HCEC 1CT (cell line): ENCODE data around the gene MEST.
"Not testable (repeated sequence)": the region's sequence is repeated elsewhere in the genome, so short reads cannot be mapped to it uniquely, and the experiment has no call there.

Experiments
- DNase-seq: peaks from one replicate; pipeline ENCODE4 v3.0.0-alpha.2; 2017

The MEST gene

DNA sequence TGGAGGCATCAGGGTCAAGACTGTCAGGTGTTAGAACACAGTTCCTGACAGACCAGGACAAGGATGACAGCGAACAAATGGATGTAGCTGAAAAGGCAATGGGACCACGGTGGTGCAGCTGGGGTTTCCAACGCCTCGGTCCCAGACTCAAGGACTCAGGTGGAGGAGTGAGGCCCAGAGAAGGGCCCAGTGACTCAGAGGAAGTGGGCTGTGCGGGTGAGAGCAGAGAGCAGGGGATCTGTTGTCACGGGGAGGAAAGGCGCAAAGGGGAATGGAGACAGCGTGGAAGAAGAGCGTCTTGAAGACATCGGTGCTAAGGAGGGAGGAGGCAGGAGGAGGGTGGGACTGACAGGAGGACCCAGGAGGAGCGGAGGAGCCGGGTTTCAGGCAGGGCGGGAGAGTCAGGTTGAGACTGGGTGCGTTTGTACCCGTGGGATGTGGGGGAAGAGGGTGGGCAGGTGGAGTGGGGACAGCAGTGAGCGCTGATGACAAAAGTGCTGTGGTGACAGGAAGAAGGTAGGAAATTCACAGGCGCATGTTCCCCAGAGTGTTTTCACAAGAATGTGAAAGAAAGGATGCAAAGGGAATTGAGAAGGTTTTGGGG is 36.0 kb downstream of the MEST start:
- not testable (repeated sequence) for DNase-seq

DNA sequence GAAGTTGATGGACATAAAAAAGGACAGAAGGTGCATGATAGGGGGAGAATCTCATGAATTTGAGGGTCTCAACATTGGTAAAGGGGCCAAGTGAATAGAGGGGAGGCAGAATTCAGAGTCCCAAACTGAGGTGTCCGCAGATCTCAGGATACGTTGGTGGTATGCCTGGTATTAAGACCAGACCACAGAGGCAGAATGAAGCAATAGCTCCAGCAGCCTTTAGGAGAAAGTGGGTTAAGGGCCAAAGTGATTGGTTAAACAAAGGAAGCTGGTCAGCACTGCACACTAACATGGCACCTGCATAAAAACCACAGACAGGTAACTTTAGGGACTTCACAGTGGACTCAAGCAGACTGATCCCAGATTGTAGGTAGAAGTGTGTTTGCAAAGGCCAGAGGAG is 37.5 kb downstream of the MEST start:
- DNase-seq, result no peak

DNA sequence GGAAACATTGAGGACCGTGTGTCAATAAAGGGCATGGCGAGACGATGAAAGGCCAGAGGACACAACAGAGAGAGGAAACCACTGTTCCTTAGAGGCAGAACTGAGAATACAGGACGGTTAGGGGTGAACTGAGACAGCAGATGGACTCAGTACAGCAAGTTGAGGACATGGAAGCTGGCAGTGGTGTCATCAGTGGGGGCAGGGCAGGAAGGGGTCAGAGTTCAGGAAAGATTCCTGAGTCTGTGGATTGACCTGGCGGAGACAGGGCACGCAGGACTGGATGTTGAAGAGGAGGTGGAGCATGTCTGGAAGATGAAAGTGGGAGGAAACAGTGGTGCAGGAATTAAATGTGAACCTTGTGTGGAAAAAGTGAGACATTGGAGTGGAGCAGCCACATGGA is 46.0 kb downstream of the MEST start:
- DNase-seq, result not testable (repeated sequence)

DNA sequence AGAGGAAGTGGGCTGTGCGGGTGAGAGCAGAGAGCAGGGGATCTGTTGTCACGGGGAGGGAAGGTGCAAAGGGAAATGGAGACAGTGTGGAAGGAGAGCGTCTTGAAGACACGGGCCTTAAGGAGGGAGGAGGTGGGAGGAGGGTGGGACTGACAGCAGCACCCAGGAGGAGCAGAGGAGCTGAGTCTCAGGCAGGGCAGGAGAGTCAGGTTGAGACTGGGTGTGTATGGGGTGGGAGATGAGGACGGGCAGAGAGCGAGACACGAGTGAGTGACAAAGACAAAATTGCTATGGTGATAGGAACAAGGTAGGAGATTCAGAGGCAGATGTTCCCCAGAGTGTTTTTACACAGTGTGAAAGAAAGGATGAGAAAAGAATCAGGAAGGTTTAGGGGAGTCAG is 49.4 kb downstream of the MEST start:
- DNase-seq, result not testable (repeated sequence)

DNA sequence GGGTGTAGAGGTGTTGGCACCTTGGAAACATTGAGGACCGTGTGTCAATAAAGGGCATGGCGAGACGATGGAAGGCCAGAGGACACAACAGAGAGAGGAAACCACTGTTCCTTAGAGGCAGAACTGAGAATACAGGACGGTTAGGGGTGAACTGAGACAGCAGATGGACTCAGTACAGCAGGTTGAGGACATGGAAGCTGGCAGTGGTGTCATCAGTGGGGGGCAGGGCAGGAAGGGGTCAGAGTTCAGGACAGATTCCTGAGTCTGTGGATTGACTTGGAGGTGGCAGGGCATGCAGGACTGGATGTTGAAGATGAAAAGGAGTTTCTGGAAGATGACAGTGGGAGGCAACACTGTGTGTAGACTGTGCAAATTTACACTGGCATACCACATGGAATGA is 50.4 kb downstream of the MEST start:
- not testable (repeated sequence) for DNase-seq

DNA sequence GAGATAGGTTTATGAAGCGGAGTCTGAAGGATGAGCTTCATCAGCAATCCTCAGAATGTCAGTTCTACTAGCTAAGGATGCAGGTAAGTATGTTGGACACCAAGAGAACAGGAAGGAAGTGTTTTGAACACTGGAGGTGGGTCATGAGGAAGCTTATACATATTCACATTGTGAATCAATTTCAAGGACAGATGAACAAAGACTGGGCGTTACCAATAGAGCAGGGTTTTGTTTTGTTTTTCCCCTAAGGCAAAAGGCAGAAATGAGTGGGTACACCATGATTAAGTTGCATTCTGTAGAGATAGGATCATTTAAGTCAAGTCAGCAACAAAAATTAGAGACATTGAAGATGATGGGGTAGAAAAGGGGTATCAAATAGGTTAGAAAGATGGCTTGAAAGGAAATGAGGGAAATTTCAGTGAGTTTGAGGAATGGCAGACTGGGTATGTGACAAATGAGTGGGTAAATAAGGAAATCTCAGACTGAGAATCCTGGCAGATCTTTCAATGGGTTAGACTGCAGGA is 51.7 kb downstream of the MEST start:
- no peak for DNase-seq

DNA sequence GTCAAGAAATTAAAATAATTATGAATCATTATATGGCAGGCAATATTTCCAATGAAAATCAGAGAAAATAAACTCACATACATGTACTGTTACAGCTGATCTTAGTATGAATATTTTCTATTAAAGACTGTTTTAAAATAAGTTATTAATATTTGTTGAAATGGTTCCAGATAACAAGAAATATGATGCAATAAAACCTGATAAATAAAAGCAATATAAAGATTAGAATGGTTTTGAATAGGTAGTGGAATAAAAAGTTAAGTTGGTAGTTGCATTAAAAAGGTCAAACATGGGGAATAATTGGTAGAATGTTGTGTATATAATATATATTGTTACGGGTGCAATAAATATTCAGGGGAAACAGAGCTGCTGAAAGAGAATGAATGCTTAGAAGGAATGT is 52.5 kb downstream of the MEST start:
- DNase-seq, result no peak

DNA sequence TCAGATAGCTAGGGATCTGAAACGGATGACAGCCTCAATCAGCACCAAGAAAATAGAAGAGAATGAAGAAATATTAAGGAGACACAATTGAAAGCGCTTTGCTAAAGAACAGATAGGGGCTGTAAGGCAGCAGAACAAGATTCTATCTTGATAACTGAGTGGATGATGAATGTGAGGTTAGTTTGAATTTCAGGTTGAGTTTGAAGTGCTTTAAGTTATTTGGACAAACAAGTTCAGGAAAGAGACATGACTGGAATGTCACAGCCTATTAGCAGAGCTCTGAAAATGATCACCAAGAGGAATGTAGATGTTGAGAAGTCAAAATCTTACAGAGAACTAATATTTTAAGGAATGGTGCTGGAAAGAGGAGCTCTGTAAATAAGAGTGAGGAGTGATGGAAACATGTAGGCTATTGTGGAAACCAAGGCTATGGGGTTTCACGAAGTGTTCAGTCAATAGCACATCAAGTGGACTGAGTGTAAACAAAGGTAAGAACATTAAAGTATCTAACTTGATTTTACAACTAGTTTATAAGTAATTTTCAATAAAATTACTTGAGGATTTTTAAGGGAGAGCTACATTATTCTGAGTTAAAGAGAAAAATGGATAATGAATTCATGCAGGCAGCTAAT is 61.6 kb downstream of the MEST start:
- DNase-seq, result no peak

DNA sequence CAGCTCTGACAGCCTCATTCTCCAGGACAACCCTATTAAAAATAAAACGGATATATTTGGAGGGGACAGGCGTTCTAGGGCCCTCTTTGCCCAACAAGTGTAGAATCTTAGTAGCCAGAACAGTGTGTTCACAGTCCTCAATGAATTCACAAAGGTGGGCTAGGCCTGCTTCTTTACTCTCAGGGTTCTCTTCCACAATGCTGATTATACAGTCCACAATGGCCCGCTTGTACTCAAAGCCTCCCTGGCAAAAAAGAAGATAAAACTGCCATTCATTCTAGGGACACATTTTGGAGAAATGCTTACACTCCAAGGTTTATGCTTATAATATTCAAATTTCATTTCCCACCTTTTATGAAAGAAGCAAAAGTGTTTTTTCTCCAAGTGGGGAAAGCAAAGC is 62.6 kb downstream of the MEST start:
- DNase-seq, result no peak
